Measurements from ENCODE around the gene TMEM9.

DNA sequence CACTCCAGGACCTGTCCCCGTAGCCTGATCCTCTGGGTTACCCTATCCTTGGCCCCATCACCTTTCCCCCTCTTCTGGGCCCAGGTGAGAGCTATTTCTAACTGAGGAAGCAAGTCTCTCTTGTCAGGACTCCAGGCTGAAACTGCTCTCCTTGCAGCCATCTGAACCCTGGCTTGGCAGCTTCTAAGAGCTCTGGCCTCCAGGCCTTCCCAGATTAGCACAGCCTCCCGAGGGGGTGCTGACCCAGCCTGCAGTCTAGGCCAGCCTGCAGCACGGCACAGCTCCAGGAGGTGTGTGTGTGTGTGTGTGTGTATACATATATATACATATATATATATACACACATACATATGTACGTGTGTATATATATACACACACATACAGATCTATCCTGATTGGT is 59.4 kb downstream of the TMEM9 start:
- TF ChIP-seq, protein P1, sequence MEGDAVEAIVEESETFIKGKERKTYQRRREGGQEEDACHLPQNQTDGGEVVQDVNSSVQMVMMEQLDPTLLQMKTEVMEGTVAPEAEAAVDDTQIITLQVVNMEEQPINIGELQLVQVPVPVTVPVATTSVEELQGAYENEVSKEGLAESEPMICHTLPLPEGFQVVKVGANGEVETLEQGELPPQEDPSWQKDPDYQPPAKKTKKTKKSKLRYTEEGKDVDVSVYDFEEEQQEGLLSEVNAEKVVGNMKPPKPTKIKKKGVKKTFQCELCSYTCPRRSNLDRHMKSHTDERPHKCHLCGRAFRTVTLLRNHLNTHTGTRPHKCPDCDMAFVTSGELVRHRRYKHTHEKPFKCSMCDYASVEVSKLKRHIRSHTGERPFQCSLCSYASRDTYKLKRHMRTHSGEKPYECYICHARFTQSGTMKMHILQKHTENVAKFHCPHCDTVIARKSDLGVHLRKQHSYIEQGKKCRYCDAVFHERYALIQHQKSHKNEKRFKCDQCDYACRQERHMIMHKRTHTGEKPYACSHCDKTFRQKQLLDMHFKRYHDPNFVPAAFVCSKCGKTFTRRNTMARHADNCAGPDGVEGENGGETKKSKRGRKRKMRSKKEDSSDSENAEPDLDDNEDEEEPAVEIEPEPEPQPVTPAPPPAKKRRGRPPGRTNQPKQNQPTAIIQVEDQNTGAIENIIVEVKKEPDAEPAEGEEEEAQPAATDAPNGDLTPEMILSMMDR (IDR thresholded peaks at IDR 0.05), result no peak
- no peak for TF ChIP-seq POLR2A (IDR thresholded peaks at IDR 0.05)
